Esophagus squamous epithelium (tissue), 4 donors: ENCODE measurements around the gene CNIH3.

ENCODE experiments used
- POLR2A ChIP-seq, 4 donors: fragments of 450-650 bp; IDR thresholded peaks; one replicate each; pipeline ENCODE4 v1.6.1; 2017; ENCODE audit warnings: antibody characterized with exemption in 4 of 4, mild to moderate bottlenecking in 4 of 4, moderate library complexity in 3 of 4
- TF ChIP-seq, protein P1 (sequence below), 6 experiments: fragments of 450-650 bp in 4 of 6; fragments of 200-600 bp in 2 of 6; sonication (generic) in 2 of 6; IDR thresholded peaks; one replicate each; pipeline ENCODE4 v1.5.1; 2016 to 2019; ENCODE audit warnings: antibody characterized with exemption in 6 of 6, mild to moderate bottlenecking in 4 of 6, moderate library complexity in 4 of 6

DNA sequence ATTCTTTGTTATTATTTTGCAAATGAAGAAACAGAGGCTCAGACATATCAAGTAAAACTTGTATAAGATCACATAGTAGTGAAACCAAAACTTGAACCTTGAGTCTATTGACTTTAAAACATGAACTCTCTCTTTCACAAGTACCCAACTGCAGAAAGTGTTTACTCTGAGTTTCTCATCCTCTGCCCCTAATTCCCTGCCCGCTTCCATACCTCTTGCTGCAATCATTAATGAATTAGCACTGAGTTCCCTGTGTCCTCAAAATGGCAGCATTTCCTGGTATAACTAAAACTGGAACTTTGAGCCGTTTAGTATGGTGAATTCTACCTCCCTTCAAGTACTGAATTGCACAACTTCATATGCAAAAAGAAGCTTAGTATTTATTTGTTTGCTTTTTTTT lies 165.7 kb downstream of the CNIH3 start:
- TF ChIP-seq, protein P1, sequence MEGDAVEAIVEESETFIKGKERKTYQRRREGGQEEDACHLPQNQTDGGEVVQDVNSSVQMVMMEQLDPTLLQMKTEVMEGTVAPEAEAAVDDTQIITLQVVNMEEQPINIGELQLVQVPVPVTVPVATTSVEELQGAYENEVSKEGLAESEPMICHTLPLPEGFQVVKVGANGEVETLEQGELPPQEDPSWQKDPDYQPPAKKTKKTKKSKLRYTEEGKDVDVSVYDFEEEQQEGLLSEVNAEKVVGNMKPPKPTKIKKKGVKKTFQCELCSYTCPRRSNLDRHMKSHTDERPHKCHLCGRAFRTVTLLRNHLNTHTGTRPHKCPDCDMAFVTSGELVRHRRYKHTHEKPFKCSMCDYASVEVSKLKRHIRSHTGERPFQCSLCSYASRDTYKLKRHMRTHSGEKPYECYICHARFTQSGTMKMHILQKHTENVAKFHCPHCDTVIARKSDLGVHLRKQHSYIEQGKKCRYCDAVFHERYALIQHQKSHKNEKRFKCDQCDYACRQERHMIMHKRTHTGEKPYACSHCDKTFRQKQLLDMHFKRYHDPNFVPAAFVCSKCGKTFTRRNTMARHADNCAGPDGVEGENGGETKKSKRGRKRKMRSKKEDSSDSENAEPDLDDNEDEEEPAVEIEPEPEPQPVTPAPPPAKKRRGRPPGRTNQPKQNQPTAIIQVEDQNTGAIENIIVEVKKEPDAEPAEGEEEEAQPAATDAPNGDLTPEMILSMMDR (IDR thresholded peaks at IDR 0.05), result no peak
- TF ChIP-seq POLR2A (IDR thresholded peaks at IDR 0.05), result no peak
